ENCODE data around the gene CDYL2. TPM values are rescaled to one million over a fixed set of nuclear protein-coding genes. Genes with fewer than 3 reads are reported as not detected.

CDYL2 gene
- total RNA-seq, 6 donors from 2014 or later: 6.0 to 16.7 (median 8.0) TPM

DNA sequence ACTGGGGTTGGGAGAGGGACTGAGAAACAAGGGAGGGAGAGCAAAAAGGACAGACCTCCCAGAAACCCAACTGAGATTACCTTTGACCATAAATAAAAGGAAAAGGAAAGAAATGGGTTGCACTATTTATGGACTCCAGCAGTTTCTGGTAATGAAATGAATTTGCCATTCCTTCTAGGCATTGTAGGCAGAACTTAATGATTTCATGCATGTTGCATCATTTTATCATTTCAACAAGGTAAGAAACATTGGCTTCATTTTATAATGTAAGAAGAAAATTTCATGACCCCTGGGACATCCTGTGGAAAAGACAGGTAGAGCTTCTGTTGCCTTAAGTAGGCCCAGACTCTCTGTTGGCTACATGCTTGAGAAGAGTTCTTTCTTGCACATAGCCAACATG lies 8.2 kb upstream of the CDYL2 start:
- Histone ChIP-seq H3K4me3 (no peak overlapping the region), H3K4me1 (no peaks in the 10 kb centered on the region), H3K27me3 (no peaks in the 10 kb centered on the region), H3K9me3 (no peaks in the 10 kb centered on the region), H3K27ac (no peak overlapping the region), H3K36me3 (no peaks in the 10 kb centered on the region)
- no peak for DNase-seq
- no peak for ATAC-seq (ENCODE audit: low FRiP score in 2 of 2)
- TF ChIP-seq POLR2A (IDR thresholded peaks at IDR 0.05) (no peak), EP300 (IDR thresholded peaks at IDR 0.05) (no peak), POLR2AphosphoS5 (IDR thresholded peaks at IDR 0.05) (no peak)
- TF ChIP-seq, protein P1, sequence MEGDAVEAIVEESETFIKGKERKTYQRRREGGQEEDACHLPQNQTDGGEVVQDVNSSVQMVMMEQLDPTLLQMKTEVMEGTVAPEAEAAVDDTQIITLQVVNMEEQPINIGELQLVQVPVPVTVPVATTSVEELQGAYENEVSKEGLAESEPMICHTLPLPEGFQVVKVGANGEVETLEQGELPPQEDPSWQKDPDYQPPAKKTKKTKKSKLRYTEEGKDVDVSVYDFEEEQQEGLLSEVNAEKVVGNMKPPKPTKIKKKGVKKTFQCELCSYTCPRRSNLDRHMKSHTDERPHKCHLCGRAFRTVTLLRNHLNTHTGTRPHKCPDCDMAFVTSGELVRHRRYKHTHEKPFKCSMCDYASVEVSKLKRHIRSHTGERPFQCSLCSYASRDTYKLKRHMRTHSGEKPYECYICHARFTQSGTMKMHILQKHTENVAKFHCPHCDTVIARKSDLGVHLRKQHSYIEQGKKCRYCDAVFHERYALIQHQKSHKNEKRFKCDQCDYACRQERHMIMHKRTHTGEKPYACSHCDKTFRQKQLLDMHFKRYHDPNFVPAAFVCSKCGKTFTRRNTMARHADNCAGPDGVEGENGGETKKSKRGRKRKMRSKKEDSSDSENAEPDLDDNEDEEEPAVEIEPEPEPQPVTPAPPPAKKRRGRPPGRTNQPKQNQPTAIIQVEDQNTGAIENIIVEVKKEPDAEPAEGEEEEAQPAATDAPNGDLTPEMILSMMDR (IDR thresholded peaks at IDR 0.05): no peak

DNA sequence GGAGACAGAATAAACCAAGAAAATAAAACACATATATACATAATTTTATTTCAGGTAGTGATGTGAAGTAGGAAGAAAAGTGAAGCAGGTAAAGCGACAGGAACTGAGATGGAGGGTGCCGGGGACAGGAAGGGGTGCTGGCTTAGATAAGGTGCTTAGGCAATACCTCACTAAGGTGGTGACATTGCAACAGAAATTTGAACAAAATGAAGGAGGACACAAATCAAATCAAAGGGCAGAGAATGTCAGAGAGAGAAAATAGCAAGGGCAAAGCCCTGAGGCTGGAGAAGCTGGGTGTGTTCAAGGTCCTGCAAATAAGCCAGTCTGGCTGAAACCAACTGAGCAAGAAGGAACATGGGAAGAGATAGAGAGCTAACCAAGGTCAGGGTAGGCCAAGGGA lies 5.0 kb upstream of the CDYL2 start:
- no peak overlapping the region for H3K4me3 ChIP-seq
- DNase-seq (no peak), ATAC-seq (ENCODE audit: low FRiP score in 2 of 2) (no peak)
- H3K27me3 ChIP-seq: no peaks in the 10 kb centered on the region
- no peaks in the 10 kb centered on the region for H3K9me3 ChIP-seq
- H3K4me1 ChIP-seq: peaks cover 0 to 7% (median 2%) of the 10 kb centered on the region in 4 donors
- H3K36me3 ChIP-seq: no peaks in the 10 kb centered on the region
- H3K27ac ChIP-seq: no peak overlapping the region
- 68 to 83% methylated on average over 2 of the region's 2 CpGs for WGBS, 2 donors
- TF ChIP-seq POLR2AphosphoS5 (IDR thresholded peaks at IDR 0.05) (no peak), EP300 (IDR thresholded peaks at IDR 0.05) (no peak), POLR2A (IDR thresholded peaks at IDR 0.05) (no peak)
- TF ChIP-seq, protein P1 (IDR thresholded peaks at IDR 0.05): no peak

DNA sequence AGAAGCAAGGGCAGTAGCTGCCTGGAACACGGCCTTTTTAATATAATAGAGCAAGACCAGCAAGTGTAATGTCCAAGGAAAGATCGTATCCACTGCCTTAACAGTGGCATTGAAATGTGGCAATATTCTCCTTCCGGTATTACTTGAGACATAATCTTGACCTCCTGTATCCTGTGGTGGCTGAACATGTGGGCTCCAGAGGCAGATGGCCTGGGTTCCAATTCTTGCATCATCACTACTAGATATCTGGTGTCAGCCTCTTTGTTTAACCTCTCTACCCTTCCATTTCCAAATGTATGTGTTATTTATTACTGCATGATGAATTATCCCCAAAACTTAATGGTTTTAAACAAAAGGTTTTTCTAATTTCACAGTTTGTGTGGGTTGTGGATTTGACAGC lies 3.5 kb upstream of the CDYL2 start:
- TF ChIP-seq POLR2AphosphoS5 (IDR thresholded peaks at IDR 0.05) (no peak), POLR2A (IDR thresholded peaks at IDR 0.05) (no peak), EP300 (IDR thresholded peaks at IDR 0.05) (no peak)
- TF ChIP-seq, protein P1 (IDR thresholded peaks at IDR 0.05): no peak
- Histone ChIP-seq H3K27ac (no peak overlapping the region), H3K36me3 (no peaks in the 10 kb centered on the region), H3K27me3 (no peaks in the 10 kb centered on the region), H3K4me1 (peaks cover 0 to 7% (median 2%) of the 10 kb centered on the region in 4 donors), H3K4me3 (no peak overlapping the region), H3K9me3 (no peaks in the 10 kb centered on the region)
- ATAC-seq (ENCODE audit: low FRiP score in 2 of 2) (no peak), DNase-seq (no peak)
- 63 to 81% methylated on average over 3 of the region's 3 CpGs for WGBS, 2 donors

DNA sequence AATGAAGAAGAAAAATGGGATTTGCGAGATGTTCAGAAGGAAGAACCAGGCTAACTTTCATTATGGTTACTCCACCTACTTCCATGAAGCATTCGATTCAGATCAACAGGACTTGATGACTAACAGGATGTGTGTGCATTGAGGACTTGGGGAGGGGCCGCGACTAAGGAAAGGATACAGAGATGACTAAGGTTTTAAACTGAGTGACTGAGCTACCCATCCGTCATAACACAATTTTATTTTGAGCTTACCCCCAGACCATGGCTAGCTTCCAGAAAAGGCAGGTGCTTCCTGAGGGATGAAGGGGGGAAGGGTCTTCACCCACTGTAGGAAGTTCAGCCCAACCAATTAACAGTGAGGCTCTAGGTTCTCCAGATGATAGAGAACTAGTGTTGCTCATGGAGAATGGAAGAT lies 2.5 kb upstream of the CDYL2 start:
- no peak for ATAC-seq (ENCODE audit: low FRiP score in 2 of 2)
- no peak overlapping the region for H3K4me3 ChIP-seq

DNA sequence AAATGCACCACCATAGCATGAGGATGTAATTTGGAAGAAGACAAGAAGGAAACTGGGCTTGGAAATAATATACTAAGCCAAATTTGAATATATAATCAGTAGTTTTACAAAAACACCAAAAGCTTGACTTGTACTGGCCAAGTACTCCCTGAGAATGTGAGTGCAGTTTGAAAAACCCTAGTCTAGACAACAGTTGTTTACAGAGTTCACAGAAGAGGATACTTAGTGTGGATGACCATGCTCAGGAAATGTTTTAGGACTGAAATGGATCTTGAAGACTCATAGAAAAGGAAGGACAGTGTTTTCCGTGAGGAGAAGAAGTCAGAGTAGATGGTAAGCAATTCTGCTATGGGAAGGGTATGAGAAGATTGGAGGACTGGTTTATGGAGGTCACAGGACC lies 1.9 kb upstream of the CDYL2 start:
- no peak overlapping the region for H3K27ac ChIP-seq
- 92 to 97% methylated on average over 1 of the region's 1 CpG for WGBS, 2 donors

More for the DNA sequence above, 2.5 kb upstream of the CDYL2 start:
- no peak for DNase-seq
- Histone ChIP-seq H3K9me3 (no peaks in the 10 kb centered on the region), H3K27me3 (no peaks in the 10 kb centered on the region), H3K36me3 (no peaks in the 10 kb centered on the region), H3K27ac (no peak overlapping the region), H3K4me1 (peaks cover 0 to 7% (median 2%) of the 10 kb centered on the region in 4 donors)
- WGBS, 2 donors: 29 to 31% methylated on average over 5 of the region's 5 CpGs
- TF ChIP-seq EP300 (IDR thresholded peaks at IDR 0.05) (no peak), POLR2A (IDR thresholded peaks at IDR 0.05) (no peak), POLR2AphosphoS5 (IDR thresholded peaks at IDR 0.05) (no peak)
- TF ChIP-seq, protein P1 (IDR thresholded peaks at IDR 0.05): no peak

More for the DNA sequence above, 1.9 kb upstream of the CDYL2 start:
- no peak for ATAC-seq (ENCODE audit: low FRiP score in 2 of 2)
- Histone ChIP-seq H3K36me3 (no peaks in the 10 kb centered on the region), H3K4me3 (no peak overlapping the region), H3K4me1 (peaks cover 0 to 7% (median 2%) of the 10 kb centered on the region in 4 donors), H3K9me3 (no peaks in the 10 kb centered on the region), H3K27me3 (no peaks in the 10 kb centered on the region)
- no peak for DNase-seq
- no peak for TF ChIP-seq EP300 (IDR thresholded peaks at IDR 0.05)
- TF ChIP-seq POLR2AphosphoS5 (IDR thresholded peaks at IDR 0.05): no peak
- no peak for TF ChIP-seq POLR2A (IDR thresholded peaks at IDR 0.05)
- TF ChIP-seq, protein P1 (IDR thresholded peaks at IDR 0.05): no peak
